Left ventricle myocardium inferior (tissue), 1 donor: ENCODE results near the gene TNFAIP3. TPM values are rescaled to one million over a fixed set of nuclear protein-coding genes. Genes with fewer than 3 reads are reported as not detected.
A peak's percentile ranks its signal among the peaks of the same experiment; 100 is the strongest.

Experiments
- DNase-seq: peaks from one replicate; pipeline ENCODE4 v3.0.0-alpha.2; 2020
- H3K27ac ChIP-seq: fragments of 200-600 bp; replicated peaks from 2 replicates; pipeline ENCODE4 v1.8.0; 2021
- H3K27me3 ChIP-seq: fragments of 200-600 bp; 2 replicates; pipeline ENCODE4 v1.8.0; 2021; ENCODE audit warnings: low read depth
- H3K36me3 ChIP-seq: fragments of 200-600 bp; 2 replicates; pipeline ENCODE4 v1.8.0; 2021
- H3K4me1 ChIP-seq: fragments of 200-600 bp; 2 replicates; pipeline ENCODE4 v1.8.0; 2021
- H3K4me3 ChIP-seq: fragments of 200-600 bp; 2 replicates; pipeline ENCODE4 v1.8.0; 2021; ENCODE audit warnings: mild to moderate bottlenecking, moderate library complexity
- H3K9me3 ChIP-seq: fragments of 200-600 bp; replicated peaks from 2 replicates; pipeline ENCODE4 v1.8.0; 2021
- intact Hi-C: fragments of 100-400 bp; cut with micrococcal nuclease; formaldehyde crosslinking; loops from one replicate; pipeline ENCODE4 v1.11.0; 2022
- total RNA-seq: library from RNA; stranded (reverse); fragmentation: NEBNext Ultra II Directional; extraction: Animal tissue kit (Norgen Biotek cat#: 25700); gene quantifications from one replicate; pipeline ENCODE4 v1.2.1, GENCODE V29; 2021
- TF ChIP-seq, protein P1 (sequence below): fragments of 200-600 bp; IDR thresholded peaks from 2 replicates; pipeline ENCODE4 v1.8.0; 2021; ENCODE audit warnings: antibody characterized with exemption, mild to moderate bottlenecking, borderline replicate concordance
- donor health status: DM: no; HTN: yes; CAD: no; lungs with severe emphysema.

TNFAIP3 gene
- total RNA-seq, 1 donor from 2014 or later: 7.0 TPM

DNA sequence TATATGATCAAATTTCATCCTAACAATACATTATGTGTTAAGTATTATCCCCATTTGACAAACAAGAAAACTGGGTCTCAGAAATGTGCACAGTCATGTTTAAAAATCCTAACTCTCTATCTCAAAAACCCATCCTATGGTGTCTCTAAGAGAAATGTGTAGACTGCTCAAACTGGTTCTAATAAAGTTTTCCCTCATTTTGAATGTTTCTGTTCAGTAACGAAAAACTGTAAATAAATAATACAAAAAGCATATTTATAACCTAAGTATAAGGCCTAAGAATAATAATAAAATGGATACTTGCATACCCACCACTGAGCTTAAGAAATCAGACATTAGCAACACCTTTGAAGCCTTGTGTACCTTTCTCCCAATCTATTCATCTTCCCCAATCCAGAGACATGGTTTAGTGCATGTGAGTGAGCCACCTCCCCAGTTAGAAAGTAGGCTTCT lies 39.0 kb downstream of the TNFAIP3 start:
- H3K4me1 ChIP-seq: no peaks in the 10 kb centered on the region
- no peaks in the 10 kb centered on the region for H3K27me3 ChIP-seq

DNA sequence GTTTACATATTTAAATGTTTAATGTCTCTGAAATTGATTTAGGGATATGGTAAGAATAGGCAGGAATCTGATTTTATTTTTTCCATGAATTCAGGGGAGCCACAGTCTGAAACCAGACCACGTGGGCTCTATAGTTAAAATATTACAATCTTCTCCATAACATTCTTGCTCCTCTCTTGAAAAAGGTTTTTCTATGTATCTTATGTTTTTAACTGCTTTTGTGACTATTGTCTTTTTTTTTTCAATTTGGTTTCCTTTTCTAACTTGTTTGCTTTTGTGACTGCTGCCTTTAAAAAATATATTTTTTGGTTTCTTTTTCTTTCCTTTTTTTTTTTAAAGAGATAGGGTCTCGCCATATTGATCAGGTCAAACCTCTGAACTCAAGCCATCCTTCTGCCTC lies 40.1 kb downstream of the TNFAIP3 start:
- Histone ChIP-seq H3K36me3 (no peaks in the 10 kb centered on the region), H3K4me1 (no peaks in the 10 kb centered on the region), H3K27me3 (no peaks in the 10 kb centered on the region), H3K4me3 (no peak overlapping the region), H3K27ac (no peak overlapping the region), H3K9me3 (no peaks in the 10 kb centered on the region)
- TF ChIP-seq, protein P1, sequence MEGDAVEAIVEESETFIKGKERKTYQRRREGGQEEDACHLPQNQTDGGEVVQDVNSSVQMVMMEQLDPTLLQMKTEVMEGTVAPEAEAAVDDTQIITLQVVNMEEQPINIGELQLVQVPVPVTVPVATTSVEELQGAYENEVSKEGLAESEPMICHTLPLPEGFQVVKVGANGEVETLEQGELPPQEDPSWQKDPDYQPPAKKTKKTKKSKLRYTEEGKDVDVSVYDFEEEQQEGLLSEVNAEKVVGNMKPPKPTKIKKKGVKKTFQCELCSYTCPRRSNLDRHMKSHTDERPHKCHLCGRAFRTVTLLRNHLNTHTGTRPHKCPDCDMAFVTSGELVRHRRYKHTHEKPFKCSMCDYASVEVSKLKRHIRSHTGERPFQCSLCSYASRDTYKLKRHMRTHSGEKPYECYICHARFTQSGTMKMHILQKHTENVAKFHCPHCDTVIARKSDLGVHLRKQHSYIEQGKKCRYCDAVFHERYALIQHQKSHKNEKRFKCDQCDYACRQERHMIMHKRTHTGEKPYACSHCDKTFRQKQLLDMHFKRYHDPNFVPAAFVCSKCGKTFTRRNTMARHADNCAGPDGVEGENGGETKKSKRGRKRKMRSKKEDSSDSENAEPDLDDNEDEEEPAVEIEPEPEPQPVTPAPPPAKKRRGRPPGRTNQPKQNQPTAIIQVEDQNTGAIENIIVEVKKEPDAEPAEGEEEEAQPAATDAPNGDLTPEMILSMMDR: no peak
- no peak for DNase-seq
- intact Hi-C loops: no loop called here

More for the DNA sequence above, 39.0 kb downstream of the TNFAIP3 start:
- no peak overlapping the region for H3K4me3 ChIP-seq
- H3K27ac ChIP-seq: no peak overlapping the region
- intact Hi-C loops: no loop called here
- DNase-seq: no peak
- H3K9me3 ChIP-seq: no peaks in the 10 kb centered on the region
- no peaks in the 10 kb centered on the region for H3K36me3 ChIP-seq
- TF ChIP-seq, protein P1: no peak

DNA sequence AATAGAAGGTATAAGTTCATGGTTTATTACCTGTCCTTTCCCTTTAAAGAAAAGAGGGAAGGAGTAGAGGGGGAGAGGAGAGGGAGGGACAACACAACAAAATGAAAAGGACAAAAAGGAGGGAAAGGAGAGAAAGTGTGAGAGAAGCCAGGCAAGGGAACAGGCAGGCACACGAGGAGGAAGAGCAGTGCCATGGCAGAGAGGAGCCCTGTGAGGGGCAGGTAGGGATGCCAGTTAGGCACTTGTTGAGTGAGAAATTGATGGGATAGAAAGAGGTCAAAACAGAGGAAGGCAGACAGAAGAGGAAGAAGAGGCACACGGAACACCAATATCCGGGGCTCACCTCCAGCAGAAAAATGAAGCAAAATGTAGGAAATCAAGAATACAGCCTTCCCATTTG lies 42.5 kb downstream of the TNFAIP3 start:
- intact Hi-C loops: no loop called here
- Histone ChIP-seq H3K36me3 (no peaks in the 10 kb centered on the region), H3K27me3 (no peaks in the 10 kb centered on the region), H3K4me1 (no peaks in the 10 kb centered on the region), H3K9me3 (peaks cover 16% of the 10 kb centered on the region), H3K27ac (peak overlapping the region; percentile 37), H3K4me3 (no peak overlapping the region)
- TF ChIP-seq, protein P1: no peak
- DNase-seq: no peak

- TF ChIP-seq, protein P1: no peak
- Histone ChIP-seq H3K4me1 (no peaks in the 10 kb centered on the region), H3K36me3 (no peaks in the 10 kb centered on the region), H3K9me3 (peaks cover 16% of the 10 kb centered on the region), H3K4me3 (no peak overlapping the region), H3K27ac (peak overlapping the region; percentile 37), H3K27me3 (no peaks in the 10 kb centered on the region)
- intact Hi-C loops: no loop called here
- DNase-seq: peak; percentile 17
These were observed 43.4 kb downstream of the TNFAIP3 start for GRCh38 chr6:137910424-137910834.

- TF ChIP-seq, protein P1: no peak
- DNase-seq: no peak
- Histone ChIP-seq H3K27me3 (no peaks in the 10 kb centered on the region), H3K9me3 (peaks cover 16% of the 10 kb centered on the region), H3K4me1 (no peaks in the 10 kb centered on the region), H3K36me3 (no peaks in the 10 kb centered on the region), H3K4me3 (no peak overlapping the region), H3K27ac (peak overlapping the region; percentile 55)
- intact Hi-C loops: no loop called here
These were observed 43.9 kb downstream of the TNFAIP3 start for GRCh38 chr6:137910843-137911456.
